Activated CD4-positive, alpha-beta T cell treated with anti-CD3 and anti-CD28 coated beads, Interleukin-2, amount 50 U/mL, for 48 hours (primary cell): ENCODE results near the gene PKD1L1.
"Not testable (repeated sequence)": the region's sequence is repeated elsewhere in the genome, so short reads cannot be mapped to it uniquely, and the experiment has no call there.

Experiments
- DNase-seq, 2 experiments: peaks; one replicate each; pipeline ENCODE4 v3.0.0-alpha.2; 2020

Gene PKD1L1

DNA sequence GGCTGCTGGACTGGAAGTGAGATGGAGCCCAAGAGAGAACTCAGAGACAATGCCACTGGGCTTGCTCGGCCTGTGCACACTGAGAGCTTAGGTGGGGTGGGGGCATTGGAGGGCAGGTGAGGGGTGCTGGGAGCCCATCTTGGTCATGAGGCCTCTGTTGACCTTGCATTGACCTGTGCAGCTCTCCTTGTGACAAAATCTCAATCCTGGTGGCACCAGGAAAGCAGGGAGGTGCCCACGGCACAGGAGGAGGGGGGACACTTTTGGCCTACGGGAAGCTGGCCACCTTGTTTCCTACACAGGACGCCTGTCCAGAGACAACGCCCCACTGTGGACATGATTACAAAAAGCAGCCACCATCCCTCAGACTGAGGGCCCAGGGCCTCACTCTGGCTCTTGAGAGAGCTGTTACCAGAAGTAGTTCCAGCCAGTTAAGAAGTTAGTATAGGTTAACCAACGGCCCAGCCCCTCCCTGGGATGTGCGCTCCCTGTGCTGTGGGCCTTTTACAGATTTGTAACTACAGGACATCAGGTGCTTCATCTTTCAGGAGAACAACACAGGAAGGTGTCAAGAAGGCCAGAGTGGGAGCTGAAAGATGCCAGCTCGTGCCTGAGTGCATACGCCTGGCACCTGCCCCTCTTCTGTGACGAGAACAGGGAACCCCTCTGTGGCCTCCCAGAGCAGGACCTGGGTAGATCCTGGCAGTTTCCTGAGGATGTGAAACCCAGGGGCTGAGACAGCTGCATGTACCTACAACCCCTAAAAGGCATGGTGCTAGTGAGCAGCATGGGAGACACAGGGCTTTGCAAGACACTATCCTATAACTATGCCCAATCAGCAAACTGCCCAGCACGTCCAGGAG, 10.3 kb downstream of the PKD1L1 start:
- no peak for DNase-seq

GRCh38 chr7:47937065-47937687, 11.1 kb downstream of the PKD1L1 start:
- peak; percentile 28 to 42 for DNase-seq

DNA sequence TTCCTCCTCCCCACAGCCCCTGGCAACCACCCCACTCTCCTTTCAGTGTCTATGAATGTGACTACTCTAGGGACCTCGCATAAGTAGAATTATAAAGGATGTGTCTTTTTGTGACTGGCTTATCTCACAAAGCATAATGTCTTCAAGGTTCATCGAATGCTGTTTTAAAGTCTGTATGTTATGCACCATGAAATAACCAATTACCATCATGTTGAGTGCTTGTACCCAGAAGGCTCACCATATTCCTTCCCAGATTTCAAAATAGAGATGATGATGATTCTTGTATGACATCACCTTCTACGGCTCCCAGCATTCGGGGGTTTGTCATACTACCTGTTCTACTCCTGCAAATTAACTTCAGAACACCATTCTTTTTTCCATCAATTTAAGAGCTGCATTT, 11.9 kb downstream of the PKD1L1 start:
- DNase-seq: no peak

DNA sequence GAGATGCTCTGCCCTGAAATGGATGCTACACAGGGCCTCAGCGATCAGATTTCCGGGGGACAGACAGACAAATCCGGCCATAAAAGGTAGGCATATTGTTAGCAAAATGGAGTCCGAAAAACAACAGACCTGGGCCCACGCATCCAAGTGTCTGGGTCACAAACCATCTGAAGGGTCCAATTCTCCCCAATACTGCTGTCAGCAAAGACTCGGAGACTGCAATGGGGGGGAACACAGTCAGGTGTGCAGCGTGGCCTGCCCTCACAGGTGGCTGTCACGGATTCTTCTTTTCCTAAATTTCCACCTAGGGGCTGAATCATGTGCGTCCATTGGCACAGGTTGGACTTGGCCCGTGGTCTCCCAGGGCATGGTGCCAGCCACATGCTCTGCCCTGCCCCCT, 12.9 kb downstream of the PKD1L1 start:
- DNase-seq: no peak

GRCh38 chr7:47934831-47935230, 13.4 kb downstream of the PKD1L1 start:
- no peak for DNase-seq

GRCh38 chr7:47933215-47933614, 15.1 kb downstream of the PKD1L1 start:
- no peak for DNase-seq

GRCh38 chr7:47932466-47933037, 15.7 kb downstream of the PKD1L1 start:
- DNase-seq: no peak

GRCh38 chr7:47932016-47932415, 16.2 kb downstream of the PKD1L1 start:
- DNase-seq: no peak

- no peak for DNase-seq
Measured at GRCh38 chr7:47931005-47932004, 17.0 kb downstream of the PKD1L1 start.

DNA sequence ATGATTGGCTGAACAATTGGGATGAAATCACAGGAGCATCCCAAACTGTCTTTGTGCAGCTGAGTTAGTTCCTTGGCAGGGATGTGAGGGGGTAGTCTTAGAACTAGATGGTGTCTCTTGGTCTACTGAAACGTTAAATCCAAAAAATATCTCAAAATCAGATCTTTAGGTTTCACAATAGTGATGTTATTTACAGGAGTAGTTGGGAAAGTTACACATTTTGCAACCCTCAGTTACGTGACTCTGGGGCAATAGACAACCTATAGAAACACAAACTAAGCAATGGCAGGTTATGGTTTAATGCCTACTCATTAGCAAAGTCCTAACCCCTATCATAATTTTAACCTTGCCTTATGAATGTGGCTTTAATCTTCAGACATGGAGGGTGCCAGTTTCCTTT, 24.0 kb downstream of the PKD1L1 start:
- DNase-seq: no peak

- not testable (repeated sequence) for DNase-seq
Measured at GRCh38 chr7:47923081-47923875, 25.0 kb downstream of the PKD1L1 start.

- DNase-seq: not testable (repeated sequence)
Measured at GRCh38 chr7:47916514-47916913, 31.8 kb downstream of the PKD1L1 start.

- no peak for DNase-seq
Measured at GRCh38 chr7:47915616-47915976, 32.7 kb downstream of the PKD1L1 start.

- no peak for DNase-seq
Measured at GRCh38 chr7:47914717-47915615, 33.3 kb downstream of the PKD1L1 start.

DNA sequence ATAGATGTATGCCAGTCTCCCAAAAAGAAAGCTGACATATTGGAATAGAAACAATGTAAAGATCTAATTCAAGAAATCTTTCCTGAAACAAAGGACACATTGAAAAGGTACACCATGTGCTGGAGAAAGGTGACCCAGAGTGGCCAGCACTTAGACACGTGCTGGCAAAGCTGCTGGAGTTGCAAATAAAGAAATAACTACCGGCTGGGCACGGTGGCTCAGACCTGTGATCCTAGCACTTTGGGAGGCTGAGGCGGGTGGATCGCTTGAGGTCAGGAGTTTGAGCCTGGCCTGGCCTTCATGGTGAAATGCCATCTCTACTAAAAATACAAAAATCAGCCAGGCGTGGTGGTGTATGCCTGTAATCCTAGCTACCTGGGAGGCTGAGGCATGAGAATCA, 35.9 kb downstream of the PKD1L1 start:
- no peak for DNase-seq

GRCh38 chr7:47908720-47909119, 39.5 kb downstream of the PKD1L1 start:
- DNase-seq: no peak

GRCh38 chr7:47907981-47908616, 40.2 kb downstream of the PKD1L1 start:
- DNase-seq: no peak

- DNase-seq: no peak
Measured at GRCh38 chr7:47906883-47907282, 41.4 kb downstream of the PKD1L1 start.

GRCh38 chr7:47905076-47905920, 43.0 kb downstream of the PKD1L1 start:
- DNase-seq: no peak
